HG02973 (cell line): Measurements from ENCODE around the gene HSPH1.
"Not testable (repeated sequence)": the region's sequence is repeated elsewhere in the genome, so short reads cannot be mapped to it uniquely, and the experiment has no call there.

ENCODE experiments used
- ATAC-seq: cut with Tn5 transposase; IDR thresholded peaks from one replicate; pipeline ENCODE4 v1.9.1; 2021; ENCODE audit warnings: moderate library complexity; ENCODE audit not compliant: unreplicated experiment

Gene HSPH1

DNA sequence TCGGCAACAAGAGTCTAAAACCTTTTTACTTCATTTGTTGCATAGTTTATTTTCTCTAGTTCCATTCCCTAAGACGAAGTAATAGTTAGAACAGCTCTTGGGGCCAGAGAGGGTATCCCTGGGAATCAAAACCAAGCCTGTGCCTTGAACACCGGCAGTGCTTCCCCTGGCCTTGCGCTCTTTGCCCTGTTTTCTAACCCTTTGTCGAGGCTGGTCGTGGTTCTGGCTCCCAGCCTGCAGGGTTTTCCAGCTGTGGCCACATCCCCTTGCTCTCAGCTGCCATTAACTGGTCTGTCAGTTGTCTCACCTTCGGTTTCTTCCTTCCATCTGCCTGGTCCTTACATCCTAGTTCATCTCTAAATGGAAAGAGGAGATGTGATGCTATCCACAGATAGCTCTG lies 61.0 kb downstream of the HSPH1 start:
- ATAC-seq = no peak

DNA sequence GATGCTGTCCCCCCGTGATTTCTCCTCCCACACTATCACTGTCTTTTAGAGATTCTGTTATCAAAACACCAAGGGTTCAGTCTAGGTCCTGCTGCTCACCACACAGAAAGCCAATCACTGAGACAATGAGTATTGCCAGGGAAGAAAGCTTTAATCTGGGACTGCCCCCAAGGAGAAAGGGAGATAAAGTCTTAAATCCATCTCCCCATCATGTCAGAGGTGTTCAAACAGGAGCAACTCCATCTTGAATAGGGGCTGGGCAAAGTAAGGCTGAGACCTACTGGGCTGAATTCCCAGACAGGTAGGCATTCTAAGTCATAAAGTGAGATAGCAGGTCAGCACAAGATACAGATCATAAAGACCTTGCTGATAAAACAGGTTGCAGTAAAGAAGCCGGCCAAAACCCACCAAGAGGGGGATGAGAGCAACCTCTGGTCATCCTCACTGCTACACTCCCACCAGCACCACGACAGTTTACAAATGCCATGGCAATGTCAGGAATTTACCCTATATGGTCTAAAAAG lies 63.7 kb downstream of the HSPH1 start:
- ATAC-seq = not testable (repeated sequence)

DNA sequence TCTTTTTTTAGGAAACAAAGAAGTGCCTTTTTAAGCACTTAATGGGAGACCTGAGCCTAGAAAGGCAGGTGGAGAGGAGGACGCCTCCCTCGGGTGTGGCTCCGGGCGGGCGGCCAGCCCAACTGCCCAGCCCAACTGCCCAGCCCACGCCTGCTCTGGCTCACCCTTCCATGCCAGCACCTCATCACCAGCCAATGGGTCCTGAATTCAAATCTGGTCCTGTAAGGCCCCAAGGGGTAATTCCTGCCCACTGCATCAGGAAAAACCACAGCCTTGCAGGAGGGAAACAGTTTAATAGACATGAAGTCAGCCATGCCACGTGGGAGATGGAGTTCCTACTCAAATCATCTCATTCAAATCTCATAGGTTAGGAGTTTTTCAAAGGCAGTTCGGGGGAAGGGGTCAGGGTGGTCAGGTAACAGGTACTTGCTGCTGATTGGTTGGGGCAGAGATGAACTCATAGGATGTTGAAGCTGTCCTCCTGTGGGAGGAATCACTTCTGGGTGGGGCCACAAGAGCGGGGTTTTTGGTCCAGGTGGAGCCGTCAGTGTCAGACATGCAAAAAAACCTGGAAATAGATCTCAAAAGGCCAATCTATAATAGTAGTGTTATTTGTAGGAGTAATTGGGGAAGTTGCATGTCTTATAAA lies 64.9 kb downstream of the HSPH1 start:
- ATAC-seq = no peak

DNA sequence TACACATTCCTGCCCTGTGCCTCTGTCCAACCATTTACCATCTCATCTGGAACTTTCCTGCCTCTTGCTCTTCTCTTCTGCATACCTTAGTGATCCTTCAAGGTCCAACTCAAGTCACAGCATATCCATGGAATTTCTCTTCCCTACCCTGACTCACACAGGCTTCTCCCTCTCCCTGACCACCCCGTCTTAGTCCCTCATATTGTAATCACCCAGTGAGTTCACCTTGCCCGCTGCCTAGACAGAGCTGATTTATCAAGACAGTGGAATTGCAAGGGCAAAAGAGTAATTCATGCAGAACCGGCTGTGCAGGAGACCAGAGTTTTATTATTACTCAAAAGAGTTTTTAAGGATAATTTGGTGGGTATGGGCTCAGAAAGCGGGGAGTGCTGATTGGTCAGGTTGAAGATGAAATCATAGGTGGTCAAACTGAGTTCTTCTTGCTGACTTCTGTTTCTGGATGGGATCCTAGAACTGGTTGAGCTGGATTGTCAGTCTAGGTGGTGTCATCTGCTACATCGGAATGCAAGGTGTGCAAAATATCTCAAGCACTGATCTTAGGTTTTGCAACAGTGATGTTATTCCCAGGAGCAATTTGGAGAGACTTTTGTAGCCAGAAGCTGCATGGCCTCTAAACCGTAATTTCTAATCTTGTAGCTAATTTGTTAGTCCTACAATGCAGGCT lies 67.2 kb downstream of the HSPH1 start:
- no peak for ATAC-seq

DNA sequence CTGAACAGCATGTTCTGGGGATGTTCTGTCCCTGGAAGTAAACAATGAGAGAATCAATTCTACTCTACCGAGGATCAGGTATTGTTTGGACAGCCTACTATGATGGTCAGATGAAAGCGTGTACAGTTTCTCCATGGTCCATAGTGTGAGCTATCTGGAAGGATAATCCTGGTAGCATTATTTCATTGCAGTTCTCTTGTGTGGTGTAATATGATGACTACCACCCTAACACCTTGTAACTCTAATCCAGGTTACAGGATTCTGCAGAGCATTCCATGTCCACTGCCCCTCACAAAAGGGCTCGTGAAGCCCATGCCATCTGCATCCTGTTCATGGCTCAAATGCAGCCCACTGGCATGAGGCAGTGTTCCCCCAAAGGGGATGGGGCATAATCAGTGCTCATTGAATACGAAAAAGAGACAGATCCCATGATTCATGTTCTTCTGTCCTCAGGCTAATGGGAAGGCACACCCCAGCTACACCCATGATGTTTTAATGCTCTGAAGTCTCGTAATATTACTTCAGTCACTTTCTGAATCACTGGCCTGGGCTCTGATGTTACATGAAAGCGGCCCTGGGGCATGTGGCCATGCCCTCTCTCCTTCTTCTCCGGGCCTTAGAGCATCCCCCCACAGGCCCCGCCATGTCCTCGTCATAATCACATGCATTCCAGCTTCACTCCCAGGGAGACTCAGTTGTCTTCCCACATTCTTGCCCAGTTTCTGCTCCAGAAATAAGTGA lies 68.4 kb downstream of the HSPH1 start:
- no peak for ATAC-seq

DNA sequence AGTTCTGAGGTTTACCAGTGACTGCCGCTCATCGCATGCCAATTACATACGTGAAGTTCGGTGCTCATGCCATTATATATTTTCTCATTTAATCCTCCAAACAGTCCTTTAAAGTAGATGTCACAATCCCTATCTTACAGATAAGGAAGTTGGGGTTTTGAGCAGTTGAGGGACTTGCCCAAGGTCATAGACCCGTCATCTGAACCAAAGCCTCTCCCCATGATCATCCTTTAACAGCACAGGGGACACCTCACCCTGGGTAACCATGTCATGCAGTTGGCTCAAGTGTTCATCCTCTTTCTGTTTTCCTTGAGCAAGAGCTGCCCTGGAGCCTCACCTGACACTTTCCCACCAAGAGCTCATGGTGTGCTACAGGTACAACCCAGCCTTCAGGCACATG lies 69.1 kb downstream of the HSPH1 start:
- ATAC-seq = no peak

DNA sequence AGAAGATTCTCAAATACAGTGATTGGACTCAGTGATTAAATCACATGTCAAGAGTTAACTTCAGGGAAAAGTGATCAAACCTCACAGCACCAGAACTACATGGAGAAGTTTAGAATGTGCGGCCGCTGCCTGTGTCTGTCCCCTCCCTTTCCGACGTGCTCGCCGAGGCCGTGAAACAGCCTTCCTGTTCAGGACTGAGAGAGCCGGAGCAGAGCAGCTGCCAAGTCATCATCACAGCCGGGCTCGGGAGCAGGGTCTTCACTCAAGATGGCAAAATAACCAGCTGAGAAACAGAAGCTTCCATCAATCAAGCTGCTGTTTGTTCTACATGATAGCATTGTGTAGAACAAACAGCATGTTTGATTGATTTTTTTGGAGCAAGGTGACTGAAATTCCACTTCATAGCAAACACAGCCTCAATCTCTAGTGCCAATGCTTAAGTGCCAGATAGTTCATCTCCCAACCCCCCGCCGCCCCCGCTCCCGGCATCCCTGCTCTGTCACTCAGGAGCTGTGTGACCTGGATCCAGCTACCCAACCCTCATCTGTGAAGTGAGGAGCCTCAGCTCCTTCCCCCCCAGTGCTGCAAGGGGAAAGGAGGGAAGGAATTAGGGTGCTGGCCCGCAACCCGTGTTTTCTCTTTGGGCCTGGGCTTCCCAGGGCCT lies 70.6 kb downstream of the HSPH1 start:
- ATAC-seq = no peak

DNA sequence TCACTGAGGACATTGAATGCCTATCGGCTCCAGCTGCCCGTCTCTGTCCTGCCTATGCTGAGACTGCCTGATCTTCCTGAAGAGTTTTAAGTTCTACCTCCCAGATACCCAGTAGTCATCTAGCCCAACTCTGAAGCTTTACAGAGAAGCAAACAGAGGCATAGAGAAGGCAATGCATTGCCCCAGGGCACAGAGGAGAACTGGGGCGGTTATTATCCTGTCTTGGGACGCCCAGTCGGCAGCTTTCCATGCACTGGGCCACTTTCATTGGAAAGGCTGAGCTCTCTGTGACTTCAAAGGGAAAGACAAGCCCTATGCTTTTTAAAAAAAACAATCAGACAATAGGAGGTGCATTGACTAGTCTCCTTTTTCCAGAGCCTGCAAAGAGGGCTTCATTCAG lies 71.6 kb downstream of the HSPH1 start:
- ATAC-seq = no peak

DNA sequence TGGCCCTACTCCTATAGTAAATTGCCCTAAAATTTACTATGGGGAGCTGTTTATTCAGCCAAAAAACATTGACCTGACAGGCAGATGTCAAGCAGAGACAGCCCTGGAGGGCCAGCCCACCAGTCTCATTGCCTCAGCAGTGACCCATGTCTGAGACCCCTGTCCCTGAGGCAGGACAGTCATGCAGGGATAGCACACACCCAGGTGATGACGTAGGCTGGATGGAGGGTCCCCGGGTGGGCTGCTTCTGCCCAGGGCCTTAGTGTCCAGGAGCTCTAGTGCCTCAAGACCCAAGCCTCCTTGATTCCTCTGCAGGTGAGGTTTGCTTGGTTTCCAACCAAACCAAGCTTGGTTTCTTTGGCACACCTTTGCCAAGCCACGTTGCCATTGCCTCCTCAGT lies 72.1 kb downstream of the HSPH1 start:
- no peak for ATAC-seq

DNA sequence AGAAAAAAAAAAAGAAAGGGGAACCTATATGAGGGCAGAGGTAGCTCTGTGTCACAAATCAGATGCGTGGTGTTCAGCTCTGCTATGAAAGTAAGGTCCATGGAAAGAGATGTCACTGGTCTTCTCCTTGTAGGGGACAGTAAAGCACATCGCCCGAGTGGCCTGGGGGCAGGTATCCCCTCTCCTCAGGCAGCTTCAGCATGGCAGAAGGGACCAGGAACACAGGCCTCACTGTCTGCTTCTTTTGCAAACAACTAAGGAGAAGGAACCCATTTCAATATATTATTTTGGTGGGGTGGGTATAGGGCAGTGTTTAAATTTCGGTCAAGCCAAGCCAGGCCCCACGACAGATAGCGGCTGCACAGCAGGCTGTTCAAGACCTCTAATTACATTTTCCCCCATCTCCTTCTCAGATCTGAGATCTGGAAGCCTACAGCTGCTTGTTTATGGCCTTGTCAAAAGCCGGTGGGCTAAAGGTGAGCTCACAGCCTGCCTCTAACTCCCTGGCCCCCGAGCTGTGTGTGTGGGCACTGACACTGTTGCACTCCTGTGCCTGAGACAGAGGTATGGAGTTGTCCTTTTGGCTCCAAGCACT lies 72.8 kb downstream of the HSPH1 start:
- no peak for ATAC-seq
